B cell (primary cell): Measurements from ENCODE around the gene PAN3. TPM values are rescaled to one million over a fixed set of nuclear protein-coding genes. Genes with fewer than 3 reads are reported as not detected.
A peak's percentile ranks its signal among the peaks of the same experiment; 100 is the strongest.

Experiments used
- ATAC-seq: fragments of 200-7000 bp; cut with Tn5 transposase; one replicate; pipeline ENCODE4 v1.10.0; 2021; ENCODE audit warnings: low read depth, mild to moderate bottlenecking, moderate number of reproducible peaks, moderate library complexity
- CTCF ChIA-PET: fragments of 350-600 bp; sonication (Branson Sonifier 250); formaldehyde crosslinking; loops from one replicate; lab custom pipeline; 2021; ENCODE audit warnings: antibody characterized with exemption, inconsistent platforms; lab: Charles Lee
- POLR2A ChIA-PET: fragments of 350-600 bp; sonication (Branson Sonifier 250); formaldehyde crosslinking; loops from one replicate; lab custom pipeline; 2021; ENCODE audit warnings: antibody characterized with exemption; lab: Charles Lee
- DNase-seq: peaks from one replicate; pipeline ENCODE4 v3.0.0; 2013
- H2AFZ ChIP-seq: 2 replicates; pipeline ENCODE4 v1.6.1; 2012; ENCODE audit warnings: mild to moderate bottlenecking, low read depth, low read length; ENCODE audit not compliant: insufficient read depth, poor library complexity, severe bottlenecking
- H3K27ac ChIP-seq, 2 donors: 1 replicate in 1 of 2; 2 replicates in 1 of 2; pipeline ENCODE4 v1.5.1; 2012 to 2013; ENCODE audit warnings: low read length in 2 of 2, mild to moderate bottlenecking in 2 of 2, moderate library complexity in 1 of 2
- H3K27me3 ChIP-seq, 4 experiments: fragments of 200-600 bp in 1 of 4; sonication (generic) in 1 of 4; replicated peaks in 1 of 4; 1 replicate in 2 of 4; 2 replicates in 2 of 4; pipeline versions ENCODE4 v1.6.1 to v1.7.0; 2013 to 2016; ENCODE audit warnings: low read length in 3 of 4, mild to moderate bottlenecking in 2 of 4, mixed read lengths in 1 of 4, moderate library complexity in 1 of 4; ENCODE audit not compliant: insufficient read depth in 4 of 4, control insufficient read depth in 3 of 4; ENCODE audit errors: control extremely low read depth in 1 of 4
- H3K36me3 ChIP-seq, 2 experiments: replicated peaks in 1 of 2; 1 replicate in 1 of 2; 2 replicates in 1 of 2; pipeline versions ENCODE4 v1.6.1 to v1.7.1; 2013; ENCODE audit warnings: low read length in 1 of 2; ENCODE audit not compliant: insufficient read depth in 2 of 2, control insufficient read depth in 1 of 2; ENCODE audit errors: control extremely low read depth in 1 of 2, extremely low read depth in 1 of 2
- H3K4me1 ChIP-seq, 2 donors: fragments of 200-600 bp in 1 of 2; sonication (generic) in 1 of 2; 1 replicate in 1 of 2; 2 replicates in 1 of 2; pipeline versions ENCODE4 v1.5.1 to v1.6.1; 2013 to 2017; ENCODE audit warnings: low read length in 2 of 2; ENCODE audit not compliant: control insufficient read depth in 2 of 2, insufficient read depth in 2 of 2
- H3K4me2 ChIP-seq: replicated peaks from 2 replicates; pipeline ENCODE3; 2012; ENCODE audit warnings: mild to moderate bottlenecking, low read depth, low read length; ENCODE audit not compliant: poor library complexity, severe bottlenecking
- H3K4me3 ChIP-seq, 5 experiments: fragments of 200-600 bp in 1 of 5; sonication (generic) in 1 of 5; 1 replicate in 3 of 5; 2 replicates in 2 of 5; pipeline versions ENCODE4 v1.5.1 to v1.7.0; 2011 to 2016; ENCODE audit warnings: low read length in 4 of 5, mild to moderate bottlenecking in 4 of 5, low read depth in 2 of 5, control low read depth in 1 of 5, moderate library complexity in 1 of 5; ENCODE audit not compliant: insufficient read depth in 1 of 5; ENCODE audit errors: control extremely low read depth in 1 of 5, extremely low read depth in 1 of 5
- H3K79me2 ChIP-seq: fragments of 200-600 bp; sonication (generic); one replicate; pipeline ENCODE4 v1.6.0; 2016; ENCODE audit warnings: low read length; ENCODE audit not compliant: control insufficient read depth, insufficient read depth
- H3K9ac ChIP-seq: fragments of 200-600 bp; sonication (generic); 2 replicates; pipeline ENCODE4 v1.6.1; 2017; ENCODE audit warnings: mild to moderate bottlenecking, low read length, moderate library complexity
- H3K9me3 ChIP-seq, 3 donors: one replicate each; pipeline versions ENCODE4 v1.6.1 to v1.7.1; 2013; ENCODE audit warnings: low read length in 2 of 3; ENCODE audit not compliant: control insufficient read depth in 2 of 3, insufficient read depth in 1 of 3; ENCODE audit errors: control extremely low read depth in 1 of 3
- H4K20me1 ChIP-seq: 2 replicates; pipeline ENCODE4 v1.6.0; 2012; ENCODE audit warnings: mild to moderate bottlenecking, low read length; ENCODE audit not compliant: insufficient read depth, control insufficient read depth, poor library complexity, severe bottlenecking
- H3K27ac Mint-ChIP-seq: one replicate; pipeline ENCODE4 v1.8.0; 2021; ENCODE audit warnings: mixed read lengths
- H3K27me3 Mint-ChIP-seq: one replicate; pipeline ENCODE4 v1.8.0; 2021; ENCODE audit warnings: mixed read lengths
- H3K4me1 Mint-ChIP-seq: one replicate; pipeline ENCODE4 v1.8.0; 2021; ENCODE audit warnings: mixed read lengths
- H3K4me3 Mint-ChIP-seq: one replicate; pipeline ENCODE4 v1.8.0; 2021; ENCODE audit warnings: mixed read lengths
- H3K9me3 Mint-ChIP-seq: one replicate; pipeline ENCODE4 v1.8.0; 2022; ENCODE audit warnings: mixed read lengths; ENCODE audit not compliant: insufficient read depth
- EZH2 ChIP-seq: IDR thresholded peaks from 2 replicates; pipeline ENCODE4 v1.6.1; 2012; ENCODE audit warnings: borderline replicate concordance, low read depth, mild to moderate bottlenecking, moderate library complexity, low read length; ENCODE audit not compliant: insufficient read depth, poor library complexity, severe bottlenecking
- WGBS: methylation state at CpG from one replicate; pipeline ENCODE4 v1.1.5; 2013; ENCODE audit warnings: missing lambda C conversion rate; ENCODE audit not compliant: insufficient coverage; 5-methylcytosine and 5-hydroxymethylcytosine counted together
- intact Hi-C: fragments of 100-400 bp; cut with micrococcal nuclease; formaldehyde crosslinking; loops from one replicate; pipeline ENCODE4 v1.10.0; 2022
- polyA plus RNA-seq: library from polyadenylated mRNA; depleted of rRNA; stranded (reverse); fragments of >200 nt; gene quantifications from 2 replicates; pipeline ENCODE4 v1.2.3, GENCODE V29; 2012
- total RNA-seq, 2 donors: library from RNA; stranded (reverse); fragments of 120-200 nt in 1 of 2; gene quantifications; 1 replicate in 1 of 2; 2 replicates in 1 of 2; pipeline versions ENCODE4 v1.2.3 to v1.2.4, GENCODE V29; 2013 to 2022
- TF ChIP-seq, protein P1 (sequence below): fragments of 200-600 bp; IDR thresholded peaks from one replicate; pipeline ENCODE4 v1.8.0; 2022; ENCODE audit warnings: antibody characterized with exemption, mild to moderate bottlenecking

Gene PAN3
- total and polyA plus RNA-seq, 2 donors (not counting 1 experiment from before 2014, with no cell fraction given): 23.4 to 117 TPM

DNA sequence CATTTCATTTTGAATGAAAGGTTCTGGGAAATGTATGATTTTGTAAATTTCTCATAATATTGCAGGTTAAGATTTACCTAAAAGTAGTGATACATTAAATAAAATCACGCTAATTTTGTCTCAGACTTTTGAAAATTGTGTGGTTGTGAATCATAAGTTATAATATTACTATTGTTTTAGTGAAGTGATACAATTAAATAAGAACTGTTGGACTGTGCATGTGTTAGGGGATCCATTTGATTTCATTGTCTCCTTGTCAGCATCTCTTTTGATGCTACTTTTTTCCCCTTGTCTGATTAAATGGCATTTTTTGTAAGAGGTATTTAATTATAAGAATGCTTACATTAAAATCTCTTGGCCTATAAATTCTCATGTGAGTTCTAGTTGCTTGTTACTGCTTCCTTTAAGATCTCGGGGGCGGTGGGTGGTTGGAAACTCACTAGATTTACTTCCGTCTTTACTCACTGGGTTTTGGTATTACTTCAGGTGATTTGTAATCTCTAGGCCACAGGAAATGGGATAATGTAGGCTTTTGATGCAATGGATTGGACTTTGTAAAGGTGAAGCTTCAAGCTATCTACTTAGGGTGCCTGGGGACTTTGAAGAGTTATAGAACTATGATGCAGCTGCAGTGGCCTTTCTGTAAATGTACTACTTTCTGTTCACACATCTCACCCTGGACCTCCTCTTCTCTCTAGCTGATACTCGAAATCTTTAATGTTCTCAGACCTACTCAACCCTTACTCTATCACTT is 66.5 kb downstream of the PAN3 start:
- Mint-ChIP-seq H3K27ac (no peak overlapping the region), H3K9me3 (no peaks in the 10 kb centered on the region), H3K4me3 (no peak overlapping the region), H3K27me3 (no peaks in the 10 kb centered on the region), H3K4me1 (peaks cover 14% of the 10 kb centered on the region)
- Histone ChIP-seq H3K4me3 (no peak overlapping the region), H2AFZ (no peak overlapping the region), H3K36me3 (peaks cover 12 to 13% of the 10 kb centered on the region in 2 experiments), H3K4me1 (peaks cover 0 to 5% of the 10 kb centered on the region in 2 donors), H3K9ac (no peak overlapping the region), H3K79me2 (peaks cover 38% of the 10 kb centered on the region), H3K27me3 (no peaks in the 10 kb centered on the region), H3K9me3 (no peaks in the 10 kb centered on the region), H3K4me2 (no peak overlapping the region), H4K20me1 (peaks cover 11% of the 10 kb centered on the region), H3K27ac (no peak overlapping the region)
- TF ChIP-seq, protein P1, sequence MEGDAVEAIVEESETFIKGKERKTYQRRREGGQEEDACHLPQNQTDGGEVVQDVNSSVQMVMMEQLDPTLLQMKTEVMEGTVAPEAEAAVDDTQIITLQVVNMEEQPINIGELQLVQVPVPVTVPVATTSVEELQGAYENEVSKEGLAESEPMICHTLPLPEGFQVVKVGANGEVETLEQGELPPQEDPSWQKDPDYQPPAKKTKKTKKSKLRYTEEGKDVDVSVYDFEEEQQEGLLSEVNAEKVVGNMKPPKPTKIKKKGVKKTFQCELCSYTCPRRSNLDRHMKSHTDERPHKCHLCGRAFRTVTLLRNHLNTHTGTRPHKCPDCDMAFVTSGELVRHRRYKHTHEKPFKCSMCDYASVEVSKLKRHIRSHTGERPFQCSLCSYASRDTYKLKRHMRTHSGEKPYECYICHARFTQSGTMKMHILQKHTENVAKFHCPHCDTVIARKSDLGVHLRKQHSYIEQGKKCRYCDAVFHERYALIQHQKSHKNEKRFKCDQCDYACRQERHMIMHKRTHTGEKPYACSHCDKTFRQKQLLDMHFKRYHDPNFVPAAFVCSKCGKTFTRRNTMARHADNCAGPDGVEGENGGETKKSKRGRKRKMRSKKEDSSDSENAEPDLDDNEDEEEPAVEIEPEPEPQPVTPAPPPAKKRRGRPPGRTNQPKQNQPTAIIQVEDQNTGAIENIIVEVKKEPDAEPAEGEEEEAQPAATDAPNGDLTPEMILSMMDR: no peak
- TF ChIP-seq EZH2: no peak
- DNase-seq (no peak), ATAC-seq (no peak)
- POLR2A ChIA-PET: no interaction called here
- CTCF ChIA-PET: interaction anchor here (0.6 kb wide), 1 partner anchor 221 kb away, joined by 3 read pairs; no protein-coding TSS in a partner anchor
- 100% methylated on average over 1 of the region's 5 CpGs for WGBS
- intact Hi-C loops: no loop called here

DNA sequence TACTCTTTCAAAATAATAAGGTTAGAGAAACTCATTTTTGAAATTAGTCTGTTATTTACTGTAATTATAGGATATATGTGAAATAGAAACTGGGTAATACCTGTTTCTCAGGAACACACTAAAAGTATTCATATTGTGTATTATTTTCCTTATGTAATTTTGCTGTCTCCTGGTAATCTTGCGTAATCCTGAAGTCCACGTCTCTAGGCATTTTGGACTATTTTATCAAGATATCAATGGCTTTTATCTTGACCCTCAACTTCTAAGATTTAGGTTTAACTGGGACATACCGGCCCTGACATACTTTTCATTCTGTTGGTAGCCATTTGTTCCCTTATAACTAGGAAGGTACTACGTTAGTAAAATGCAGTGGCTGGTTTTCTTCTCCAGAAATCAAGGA is 80.3 kb downstream of the PAN3 start:
- TF ChIP-seq, protein P1: no peak
- TF ChIP-seq EZH2: no peak
- Mint-ChIP-seq H3K9me3 (peaks cover 2% of the 10 kb centered on the region), H3K27me3 (no peaks in the 10 kb centered on the region), H3K27ac (no peak overlapping the region), H3K4me1 (peaks cover 10% of the 10 kb centered on the region), H3K4me3 (no peak overlapping the region)
- Histone ChIP-seq H3K36me3 (peaks cover 1 to 15% of the 10 kb centered on the region in 2 experiments), H3K4me3 (no peak overlapping the region), H3K9ac (no peak overlapping the region), H3K27ac (peak overlapping the region in 1 of 2 donors; percentile 27), H3K79me2 (peaks cover 21% of the 10 kb centered on the region), H2AFZ (no peak overlapping the region), H3K4me2 (no peak overlapping the region), H4K20me1 (no peaks in the 10 kb centered on the region), H3K27me3 (no peaks in the 10 kb centered on the region), H3K9me3 (no peaks in the 10 kb centered on the region), H3K4me1 (no peaks in the 10 kb centered on the region)
- DNase-seq (no peak), ATAC-seq (no peak)
- no CpG with 5 or more reads among the region's 4 CpGs for WGBS
- CTCF ChIA-PET: no interaction called here
- intact Hi-C loops: loop anchor here (5.0 kb wide), 1 partner anchor 34 kb away; no protein-coding TSS in a partner anchor
- POLR2A ChIA-PET: no interaction called here
